Mesenteric fat pad (tissue), 1 donor: ENCODE results near the gene TULP1. TPM values are rescaled to one million over a fixed set of nuclear protein-coding genes. Genes with fewer than 3 reads are reported as not detected.
"Not testable (repeated sequence)": the region's sequence is repeated elsewhere in the genome, so short reads cannot be mapped to it uniquely, and the experiment has no call there.

Experiments
- DNase-seq: peaks from one replicate; pipeline ENCODE4 v3.0.0-alpha.2; 2020; ENCODE audit warnings: low spot score
- total RNA-seq: library from RNA; stranded (reverse); fragmentation: NEBNext Ultra II Directional; extraction: Animal tissue kit (Norgen Biotek cat#: 25700); gene quantifications from one replicate; pipeline ENCODE4 v1.2.1, GENCODE V29; 2021
- donor health status: DM: yes; HTN: yes; CAD: no.

TULP1 gene
- total RNA-seq, 1 donor from 2014 or later: not detected

DNA sequence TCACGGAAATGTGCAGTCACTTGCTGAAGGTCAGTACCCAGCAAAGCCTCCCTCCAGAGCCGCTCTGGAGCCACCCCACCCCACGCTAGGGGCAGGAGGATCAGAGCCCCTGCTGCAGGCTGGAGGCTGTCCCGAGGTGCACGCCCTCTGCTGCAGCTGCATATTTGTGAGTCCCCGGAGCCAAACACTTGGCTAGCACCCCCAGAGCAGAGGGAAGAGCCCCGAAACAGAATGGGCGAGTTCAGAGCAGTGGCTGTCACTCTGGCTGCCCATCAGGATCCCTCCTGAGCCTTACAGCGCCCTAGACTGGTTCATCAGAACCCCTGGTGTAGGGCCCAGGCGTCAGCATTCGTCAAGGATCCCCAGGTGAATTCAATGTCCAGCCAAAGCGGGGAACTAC lies 9.5 kb upstream of the TULP1 start:
- DNase-seq: no peak

DNA sequence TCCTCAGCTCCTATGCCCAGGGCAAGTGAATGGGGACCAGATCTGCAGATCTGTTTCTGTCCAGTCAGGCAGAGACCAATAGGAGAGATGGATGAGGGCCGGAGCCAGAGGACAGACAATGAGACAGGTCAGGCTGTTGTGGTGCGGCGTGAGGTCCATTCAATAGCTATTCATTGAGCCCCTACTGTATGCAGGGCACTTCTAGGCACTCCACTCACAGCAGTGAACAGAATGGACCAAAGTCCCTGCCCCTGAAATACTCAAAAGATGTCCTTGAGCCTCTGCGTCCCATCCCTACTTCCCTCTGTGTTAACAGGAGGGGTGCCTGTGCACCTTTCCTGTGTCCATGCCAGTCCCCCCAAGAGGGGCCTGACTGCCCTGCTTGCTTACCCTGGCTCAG lies 8.5 kb upstream of the TULP1 start:
- DNase-seq: no peak

DNA sequence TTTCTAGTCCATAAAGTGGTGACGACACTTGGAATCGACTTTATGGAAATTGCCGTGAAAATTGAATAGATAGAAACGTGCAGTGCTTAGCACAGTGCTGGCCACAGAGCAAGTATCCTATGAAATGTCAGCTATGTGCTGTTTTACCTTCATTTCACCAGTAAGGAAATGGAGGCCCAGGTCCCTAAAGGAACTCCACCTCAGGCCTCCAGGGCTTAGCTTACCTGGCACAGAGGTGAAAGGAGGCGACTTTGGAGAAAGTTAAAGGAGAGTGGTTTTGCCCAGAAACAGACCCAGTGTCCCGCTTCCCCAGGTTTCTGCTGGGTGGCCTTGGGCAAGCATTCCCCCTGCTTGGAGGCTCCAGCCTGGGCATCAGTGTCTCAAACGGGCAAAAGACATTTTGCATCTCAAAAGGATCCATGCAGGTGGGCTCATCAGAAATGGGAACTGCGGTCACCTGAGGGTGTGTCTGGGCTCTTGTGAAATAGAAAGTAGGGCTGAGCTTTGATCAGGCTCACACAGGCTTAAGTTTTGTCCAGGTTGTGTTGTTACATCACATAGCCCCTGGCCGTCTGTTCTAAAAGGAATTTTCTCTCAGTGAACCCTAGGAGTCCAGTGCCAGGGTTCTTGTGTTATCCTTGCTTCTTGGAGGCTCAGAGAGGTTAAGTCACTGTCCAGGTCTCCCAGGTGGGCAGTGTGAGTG lies 6.8 kb upstream of the TULP1 start:
- no peak for DNase-seq

DNA sequence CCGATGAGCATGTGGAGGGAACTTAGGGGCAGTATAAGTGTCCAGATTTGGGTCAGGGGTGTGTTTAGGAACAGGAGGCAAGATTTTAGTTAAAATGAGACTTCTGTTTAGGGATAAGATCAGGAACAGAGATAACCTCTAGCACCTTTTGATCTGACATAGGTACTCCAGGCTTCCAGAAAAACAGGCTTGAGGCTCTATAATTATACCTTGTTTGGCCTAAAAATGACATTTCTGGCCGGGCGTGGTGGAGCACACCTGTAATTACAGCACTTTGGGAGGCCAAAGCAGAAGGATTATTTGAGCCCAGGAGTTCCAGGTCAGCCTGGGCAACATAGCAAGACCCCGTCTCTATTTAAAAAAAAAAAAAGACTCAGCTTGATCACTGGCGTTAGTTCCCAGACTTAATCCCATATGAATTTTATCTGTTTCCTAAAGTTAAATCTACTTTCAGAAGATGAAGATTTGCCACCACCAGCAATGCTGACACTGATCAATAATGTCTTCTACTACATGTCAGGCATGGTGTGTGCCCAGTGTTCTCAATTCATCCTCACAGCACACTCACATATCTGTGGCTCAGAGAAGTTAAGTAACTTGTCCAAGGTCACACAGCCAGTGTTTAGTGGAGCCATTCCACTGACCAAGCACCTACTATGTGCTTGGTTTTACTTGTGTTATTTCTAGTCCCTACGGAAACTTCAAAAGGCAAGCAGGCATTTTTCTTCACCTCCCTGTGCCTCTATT lies 6.0 kb upstream of the TULP1 start:
- DNase-seq: no peak

DNA sequence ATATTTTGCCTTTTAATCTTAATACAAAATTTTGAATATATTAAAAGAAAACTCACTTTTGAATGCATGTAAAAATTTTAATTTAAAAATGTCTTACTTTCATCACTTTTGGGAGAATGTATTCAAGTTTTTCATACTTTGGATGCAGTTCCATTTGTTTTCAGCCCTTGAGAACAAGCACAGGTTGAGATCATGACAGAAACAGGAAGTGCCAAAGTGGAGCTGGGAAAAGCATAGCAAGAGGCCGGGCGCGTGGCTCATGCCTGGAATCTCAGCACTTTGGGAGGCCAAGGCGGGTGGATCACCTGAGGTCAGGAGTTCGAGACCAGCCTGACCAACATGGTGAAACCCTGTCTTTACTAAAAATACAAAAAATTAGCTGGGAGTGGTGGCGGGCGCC lies 5.3 kb upstream of the TULP1 start:
- not testable (repeated sequence) for DNase-seq

DNA sequence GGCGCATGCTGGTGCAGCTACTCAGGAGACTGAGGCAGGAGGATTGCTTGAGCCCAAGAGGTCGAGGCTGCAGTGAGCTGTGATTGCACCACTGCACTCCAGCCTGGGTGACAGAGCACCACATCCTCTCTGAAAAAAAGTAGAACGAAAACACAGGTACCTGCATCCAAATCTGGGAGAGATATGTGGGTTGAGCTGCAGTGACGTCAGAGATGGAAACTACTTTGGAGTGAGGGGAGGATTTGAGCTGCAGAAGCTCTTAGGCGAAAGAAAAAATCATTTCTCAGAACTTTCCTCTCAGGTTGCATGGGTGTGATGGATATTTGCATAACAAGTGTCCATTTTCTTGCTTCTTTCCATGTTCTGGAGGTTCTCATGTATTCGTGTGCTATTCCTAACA lies 4.0 kb upstream of the TULP1 start:
- no peak for DNase-seq

DNA sequence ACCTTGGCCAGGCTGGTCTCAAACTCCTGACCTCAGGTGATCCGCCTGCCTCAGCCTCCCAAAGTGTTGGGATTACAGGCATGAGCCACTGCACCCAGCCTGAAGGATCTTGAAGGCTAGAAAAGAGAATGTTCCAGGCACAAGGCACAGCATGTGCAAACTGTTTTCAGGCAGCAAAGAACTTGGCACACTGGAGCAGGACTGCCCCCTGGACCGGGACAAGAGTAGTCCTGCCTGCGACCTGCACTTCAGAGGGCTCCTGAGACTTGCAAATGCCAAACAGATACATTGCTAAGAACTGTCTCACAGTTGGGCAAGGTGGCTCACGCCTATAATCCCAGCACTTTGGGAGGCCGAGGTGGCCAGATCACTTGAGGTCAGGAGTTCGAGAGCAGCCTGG lies 3.2 kb upstream of the TULP1 start:
- not testable (repeated sequence) for DNase-seq

DNA sequence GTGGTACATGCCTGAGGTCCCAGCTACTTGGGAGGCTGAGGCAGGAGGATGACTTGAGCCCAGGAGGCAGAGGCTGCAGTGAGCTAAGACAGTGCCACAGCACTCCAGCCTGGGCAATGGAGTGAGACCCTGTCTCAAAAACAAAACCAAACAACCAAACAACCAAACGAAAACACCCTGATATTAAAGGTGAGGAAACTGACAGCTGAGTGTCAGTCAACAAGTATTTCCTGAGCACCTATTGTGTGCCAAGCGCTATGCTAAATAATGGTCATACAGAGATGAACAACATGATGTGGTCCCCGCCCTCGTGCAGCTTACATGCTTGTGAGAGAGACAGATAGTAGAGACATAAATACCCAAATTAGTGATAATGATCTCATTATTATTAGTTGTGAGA lies 1.9 kb upstream of the TULP1 start:
- no peak for DNase-seq

DNA sequence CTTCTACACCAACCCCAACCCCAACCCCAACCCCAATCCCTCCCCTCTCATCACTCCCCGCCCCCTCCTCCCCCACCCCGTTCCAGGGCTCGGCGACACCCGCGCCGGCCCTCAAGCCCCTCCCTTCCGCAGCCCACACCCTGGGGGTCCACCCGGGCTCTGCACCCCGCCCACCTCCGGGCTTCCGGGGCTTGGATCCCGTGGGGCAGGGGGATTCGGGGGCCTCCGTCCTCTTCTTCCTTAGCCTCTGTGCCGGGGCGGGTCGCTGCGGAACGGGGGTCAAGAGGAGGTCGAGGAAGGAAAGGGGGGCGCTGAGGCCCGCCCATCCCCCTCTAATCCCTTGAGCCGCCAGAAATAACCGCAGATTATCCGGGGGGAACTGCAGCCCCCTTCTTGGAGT lies 690 bp downstream of the TULP1 start:
- no peak for DNase-seq

DNA sequence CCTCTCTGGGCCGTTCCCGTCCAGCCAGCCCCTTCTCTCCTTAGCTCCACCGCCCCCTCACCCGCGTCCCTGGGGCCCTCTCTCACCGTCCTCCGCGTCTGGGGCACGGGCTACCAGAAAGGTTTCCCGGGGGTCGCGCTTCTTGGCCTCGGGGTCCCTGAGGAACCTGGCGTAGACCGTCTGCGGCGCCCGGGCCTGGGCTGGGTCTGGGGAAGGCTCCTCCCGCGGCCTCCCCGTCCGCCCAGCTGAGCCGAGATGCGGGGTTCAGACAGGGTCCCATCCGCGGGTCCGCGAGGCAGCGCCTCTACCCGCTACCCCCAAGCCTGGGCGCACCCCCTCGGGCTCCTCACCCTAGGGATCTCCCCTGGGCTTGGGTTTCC lies 1.1 kb downstream of the TULP1 start:
- DNase-seq: no peak

DNA sequence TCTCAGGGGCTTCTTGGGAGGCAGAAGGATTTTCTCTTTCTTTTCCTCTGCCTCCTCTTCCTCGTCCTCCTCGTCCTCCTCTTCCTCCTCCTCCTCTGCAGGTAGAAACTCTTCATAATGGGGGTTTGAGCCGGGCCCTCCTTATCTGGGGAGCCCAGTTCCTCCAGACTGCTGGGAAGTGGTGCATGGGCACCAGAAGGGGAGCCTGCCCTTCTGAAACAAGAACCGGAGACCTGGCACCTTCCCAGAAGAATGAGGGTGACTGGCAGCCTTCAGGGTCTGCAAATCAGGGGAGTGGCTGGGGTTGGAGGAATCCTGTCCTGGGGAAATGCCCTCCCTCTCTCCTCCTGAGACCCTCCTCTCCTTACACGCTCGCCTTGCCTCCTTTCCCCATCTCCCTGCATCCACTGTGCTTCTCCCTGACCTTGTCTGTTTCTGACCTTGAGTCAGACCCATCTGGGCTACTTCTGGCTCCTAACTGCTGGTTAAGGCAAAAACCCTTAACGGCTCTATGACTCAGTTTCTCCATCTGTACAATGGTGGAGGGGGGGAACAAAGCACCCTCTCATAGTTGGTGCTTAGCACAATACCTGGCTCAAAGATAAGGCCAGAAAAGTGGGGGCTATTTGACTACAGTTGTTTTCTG lies 1.7 kb downstream of the TULP1 start:
- no peak for DNase-seq

DNA sequence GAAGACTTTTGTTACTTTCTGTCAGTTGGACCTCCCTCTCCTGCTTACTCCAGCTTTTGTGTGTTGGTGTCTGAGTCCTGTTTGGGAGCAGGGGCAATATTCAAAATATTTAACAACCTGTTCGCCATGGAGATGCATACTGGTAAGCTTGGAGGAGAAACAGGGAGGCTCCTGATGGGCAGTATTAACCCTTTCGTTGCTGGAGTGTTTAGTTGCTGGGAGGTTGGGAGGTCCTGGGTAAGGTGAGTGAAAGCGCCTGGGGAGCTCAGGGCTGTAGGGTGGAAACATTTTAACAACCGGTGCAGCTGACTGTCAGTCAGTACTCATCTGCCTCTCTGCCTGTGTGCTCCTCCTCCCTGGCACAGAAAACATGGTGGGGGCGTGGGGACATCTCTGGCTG lies 4.2 kb downstream of the TULP1 start:
- no peak for DNase-seq

DNA sequence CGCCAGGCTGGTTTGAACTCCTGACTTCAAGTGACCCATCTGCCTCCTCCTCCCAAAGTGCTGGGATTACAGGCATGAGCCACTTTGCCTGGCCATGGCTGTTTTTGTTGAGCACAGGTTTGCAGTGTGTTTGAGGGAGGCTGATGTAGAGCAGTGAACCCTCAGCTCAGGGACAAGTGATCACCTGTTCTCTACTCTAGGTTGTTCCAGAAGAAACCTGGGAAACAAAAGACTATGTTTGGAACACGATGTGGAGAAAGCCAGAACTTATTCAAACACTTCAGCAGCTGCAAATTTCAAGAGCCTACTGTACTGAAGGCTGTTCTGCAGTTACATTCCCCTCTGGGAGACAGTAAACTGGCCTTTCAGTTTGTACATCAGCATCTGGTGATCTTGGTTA lies 4.7 kb downstream of the TULP1 start:
- DNase-seq: no peak

DNA sequence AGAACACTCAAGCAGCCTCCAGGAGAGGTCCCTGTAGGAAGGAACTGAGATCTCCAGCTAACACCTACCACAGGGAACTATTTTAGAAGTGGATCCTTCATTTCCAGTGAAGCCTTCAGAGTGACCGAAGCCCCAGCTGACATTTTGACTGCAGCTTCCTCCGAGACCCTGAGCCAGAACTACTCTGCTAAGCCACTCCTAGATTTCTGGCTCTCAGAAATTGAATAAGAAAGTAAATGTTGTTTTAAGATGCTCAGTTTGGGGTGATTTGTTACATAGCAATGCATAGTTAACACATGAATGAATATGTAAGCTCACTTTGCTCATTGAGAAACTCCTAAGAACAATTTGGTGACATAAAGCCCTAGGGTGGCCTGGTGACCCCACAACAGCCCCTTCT lies 5.5 kb downstream of the TULP1 start:
- DNase-seq: no peak

DNA sequence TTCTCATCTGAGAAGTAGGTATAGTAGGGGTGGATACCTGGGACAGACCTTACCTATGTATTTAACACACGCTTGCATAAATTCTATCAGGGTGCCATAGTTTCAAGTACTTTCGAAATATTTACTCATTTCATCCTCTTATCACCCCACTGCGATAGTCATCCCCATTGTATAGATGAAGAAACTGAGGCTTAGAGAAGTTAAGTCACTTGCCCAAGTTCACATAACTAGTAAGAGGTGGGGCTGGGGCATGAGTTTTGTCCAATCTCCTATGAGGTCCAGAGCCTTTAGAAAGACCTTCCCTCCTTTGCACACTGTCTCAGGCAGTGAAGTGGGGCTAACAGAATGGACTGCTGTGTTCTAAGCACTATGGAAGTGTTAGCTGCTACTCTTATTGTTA lies 6.2 kb downstream of the TULP1 start:
- no peak for DNase-seq

DNA sequence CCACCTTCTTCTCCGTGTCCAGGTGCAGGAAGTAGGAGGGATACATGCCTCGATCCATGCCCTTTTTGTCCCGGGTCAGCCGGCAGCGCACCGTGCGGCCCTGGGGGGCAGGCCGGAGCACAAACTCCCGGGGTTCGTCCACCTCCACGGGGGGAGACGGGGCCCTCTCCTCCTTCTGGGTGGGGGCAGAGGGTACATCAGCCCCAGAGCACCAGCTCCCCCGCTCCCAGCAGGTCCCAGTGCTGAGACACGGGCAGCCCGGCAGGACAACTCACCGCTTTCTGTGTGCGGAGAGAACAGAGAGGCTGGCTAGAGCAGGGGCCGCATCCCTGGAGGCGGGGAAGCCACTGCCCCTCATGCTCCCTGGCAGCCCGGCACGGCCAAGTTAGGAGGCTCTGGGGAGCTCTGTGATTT lies 6.7 kb downstream of the TULP1 start:
- DNase-seq: no peak

DNA sequence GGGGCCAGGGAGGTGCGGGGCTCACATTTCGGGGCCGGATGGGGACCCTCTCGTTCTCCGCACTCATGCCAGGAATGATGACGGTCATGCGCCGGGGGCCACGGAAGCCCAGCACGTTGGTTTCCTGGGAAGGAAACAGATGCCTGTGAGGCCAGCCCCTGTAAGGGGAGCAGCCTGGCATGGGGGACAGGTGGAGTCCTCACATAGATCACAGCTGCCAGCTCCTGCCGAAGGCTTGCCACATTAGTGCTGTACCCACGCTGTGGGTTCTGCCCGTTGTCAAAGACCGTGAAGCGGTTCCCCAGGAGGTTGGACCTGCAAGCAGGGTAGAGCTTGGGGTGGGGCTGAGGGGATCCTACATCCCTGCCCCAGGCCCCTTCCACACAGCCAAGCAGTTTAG lies 9.2 kb downstream of the TULP1 start:
- DNase-seq: no peak

DNA sequence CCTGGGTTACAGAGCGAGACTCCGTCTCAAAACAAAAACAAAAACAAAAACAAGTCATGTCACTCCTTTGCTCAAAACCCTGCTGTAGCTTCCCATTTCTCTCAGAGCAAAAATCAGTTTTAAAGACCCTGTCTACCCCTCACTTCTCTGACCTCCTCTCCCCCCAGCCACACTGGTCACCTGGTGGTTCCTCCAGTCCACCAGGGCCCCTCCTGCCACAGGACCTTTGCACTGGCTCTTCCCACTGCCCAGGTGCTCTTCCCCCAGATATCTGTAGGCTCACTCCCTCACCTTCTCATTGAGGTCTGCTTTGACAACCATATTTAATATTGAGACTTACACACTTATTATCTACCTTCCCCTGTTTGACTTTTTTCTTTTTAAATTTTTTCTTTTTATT lies 10.9 kb downstream of the TULP1 start:
- no peak for DNase-seq

DNA sequence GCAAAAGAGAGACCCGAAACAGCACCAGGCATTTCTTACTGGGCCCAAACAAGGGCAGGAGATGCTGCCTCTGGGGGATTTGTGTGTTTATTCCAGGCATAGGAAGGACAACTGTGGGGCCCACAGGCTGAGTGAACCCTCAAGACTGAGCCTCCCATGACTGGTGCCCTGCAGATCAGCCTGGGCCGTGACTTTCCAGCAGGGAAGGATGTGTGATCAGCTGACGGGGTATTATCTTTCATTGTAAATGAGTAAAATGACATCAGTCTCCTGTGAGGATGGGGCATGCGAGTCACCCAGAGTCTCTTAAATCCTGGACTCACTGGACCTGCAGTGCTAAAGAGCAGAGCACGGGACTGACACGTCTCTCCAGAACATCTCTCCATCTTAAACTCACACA lies 11.9 kb downstream of the TULP1 start:
- DNase-seq: no peak

DNA sequence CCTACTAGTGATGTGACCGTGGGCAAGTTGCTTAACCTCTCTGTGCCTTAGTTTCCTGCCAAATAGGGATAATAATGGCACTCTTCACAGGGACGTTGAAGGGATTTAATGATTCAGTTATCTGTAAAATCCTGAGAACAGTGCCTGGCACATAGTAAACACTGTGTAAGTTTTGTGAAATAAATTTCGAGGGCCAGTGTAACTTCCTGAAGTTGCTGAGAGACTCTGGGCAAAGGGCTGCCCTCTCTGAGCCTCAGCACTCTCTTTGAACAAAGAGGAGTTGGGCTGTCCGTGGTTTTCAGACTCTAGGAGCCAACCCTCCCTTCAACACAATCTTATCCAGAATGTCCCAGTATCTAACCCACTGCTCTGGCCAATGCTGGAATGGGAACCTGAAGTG lies 13.3 kb downstream of the TULP1 start:
- DNase-seq: no peak

DNA sequence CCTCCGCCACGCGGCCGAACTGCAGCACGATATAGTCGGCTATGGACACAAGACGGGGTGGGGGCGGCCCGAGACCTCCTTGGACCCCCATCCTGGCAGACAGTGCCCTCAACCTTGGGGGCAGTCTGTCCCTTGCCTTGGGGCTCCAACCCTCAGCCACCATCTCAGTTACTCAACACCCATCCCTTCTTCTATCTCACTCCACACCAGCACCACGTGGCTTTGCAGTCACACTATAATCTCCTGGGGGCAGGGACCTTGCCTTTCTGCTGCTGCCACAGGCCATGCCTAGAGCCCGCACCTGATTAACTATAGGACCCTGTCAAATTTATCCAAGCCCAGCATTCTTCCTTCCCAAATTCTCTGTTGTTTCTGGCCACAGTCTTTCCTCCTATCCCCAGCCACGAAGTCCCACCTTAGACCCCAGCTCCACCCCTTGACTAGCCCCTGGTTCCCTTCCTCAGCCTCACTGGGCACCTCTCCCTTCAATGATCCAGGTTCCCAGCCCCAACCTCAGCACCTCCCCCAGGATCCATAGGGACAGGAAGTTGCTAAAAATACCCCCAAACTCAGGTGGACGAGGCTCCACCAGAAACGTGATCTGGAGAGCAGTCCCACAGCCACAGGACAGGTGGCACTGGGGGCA lies 14.2 kb downstream of the TULP1 start:
- DNase-seq: no peak
